Muscle of back (tissue), 10 donors: ENCODE data around the gene TNIP2. TPM values are rescaled to one million over a fixed set of nuclear protein-coding genes. Genes with fewer than 3 reads are reported as not detected.

Experiments
- polyA plus RNA-seq, 10 donors: library from polyadenylated mRNA; unstranded; fragments of 120-200 nt; gene quantifications; one replicate each; pipeline ENCODE4 v1.2.1, GENCODE V29; 2013; ENCODE audit not compliant: insufficient read length in 10 of 10

Gene TNIP2
- polyA plus RNA-seq, 10 donors: 10.9 to 20.7 (median 14.0) TPM

Other genes with a start within 250 kb of the TNIP2 start
- 10 to 100 TPM; 15.7 to 21.4 (median 17.4) TPM for gene FAM193A, start 219.7 kb downstream of the TNIP2 start, polyA plus RNA-seq
- 10 to 100 TPM; 18.5 to 39.2 (median 24.8) TPM for gene SH3BP2, start 36.7 kb upstream of the TNIP2 start, polyA plus RNA-seq
- gene ADD1, start 87.5 kb upstream of the TNIP2 start, polyA plus RNA-seq: 100 to 1,000 TPM; 144 to 205 (median 167) TPM
- 10 to 100 TPM; 22.5 to 28.1 (median 25.0) TPM for gene NOP14, start 207.1 kb upstream of the TNIP2 start, polyA plus RNA-seq
- gene GRK4, start 207.2 kb upstream of the TNIP2 start, polyA plus RNA-seq: 10 to 100 TPM in 3 of 10 donors, 1 to 10 TPM in 7; 8.0 to 12.3 (median 9.7) TPM